Thoracic aorta endothelial cell (primary cell): ENCODE data around the gene NXPH1. TPM values are rescaled to one million over a fixed set of nuclear protein-coding genes. Genes with fewer than 3 reads are reported as not detected.

Experiments used
- total RNA-seq: library from RNA; depleted of rRNA; stranded (reverse); fragments of >200 nt; gene quantifications from 2 replicates; pipeline ENCODE4 v1.2.3, GENCODE V29; 2012

NXPH1 gene
- not detected in 2 replicates for total RNA-seq

DNA sequence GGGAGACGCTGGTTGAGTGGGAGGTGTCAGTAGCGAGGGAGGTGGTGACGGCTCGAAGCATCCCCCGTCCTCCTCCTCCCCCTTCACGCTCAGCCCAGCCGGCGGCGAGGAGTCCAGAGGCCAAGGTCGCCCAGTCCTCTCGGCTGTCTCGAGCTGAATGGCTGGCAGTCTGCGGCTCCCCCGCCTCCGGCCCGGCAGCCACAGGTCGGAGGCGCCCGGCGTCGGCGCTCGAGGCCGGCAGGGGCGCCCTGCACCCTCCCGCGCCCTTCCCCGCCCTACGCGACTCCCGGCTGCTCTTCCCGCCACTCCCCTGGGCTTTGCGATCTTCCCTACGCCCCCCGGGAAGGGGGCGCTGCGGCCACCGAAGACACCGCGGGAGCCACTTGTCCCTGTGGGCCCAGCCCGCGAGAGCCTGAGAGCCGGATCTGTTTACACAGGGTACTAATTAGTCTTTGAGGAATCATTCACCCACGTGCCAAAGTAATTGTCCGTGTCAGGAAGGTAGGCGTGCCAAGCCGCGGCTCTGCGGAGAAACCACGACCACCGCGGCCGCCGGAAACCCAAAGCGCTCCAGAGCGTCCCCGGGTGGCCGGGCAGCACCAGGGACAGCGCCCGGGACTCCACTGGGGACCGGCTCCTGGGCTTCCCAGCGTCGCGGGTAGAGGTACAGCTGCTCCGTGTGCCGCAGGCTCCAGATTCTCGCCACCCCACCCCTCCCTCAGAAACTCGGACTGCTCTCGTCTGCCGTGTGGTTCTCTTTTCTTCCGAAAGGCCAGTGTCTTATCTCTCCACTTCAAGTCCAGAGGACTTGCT is at the start of gene NXPH1:
Gene NXPH1 (plus strand): TSS at position 133 of the 813 bp plus-strand sequence.

Other genes with a start within 250 kb of the NXPH1 start
- gene ICA1, start 171.4 kb upstream of the NXPH1 start, total RNA-seq: 37.2 and 45.6 TPM in 2 replicates